ENCODE results near the gene ZFHX2.

The ZFHX2 gene

GRCh38 chr14:23518709-23519108, 32.9 kb downstream of the ZFHX2 start:
- DNase-seq (ENCODE audit: low spot score) = no peak

GRCh38 chr14:23517650-23518326, 33.8 kb downstream of the ZFHX2 start:
- no peak for DNase-seq (ENCODE audit: low spot score)

- no peak for DNase-seq (ENCODE audit: low spot score)
These were observed 37.0 kb downstream of the ZFHX2 start for GRCh38 chr14:23514644-23514957.

- no peak for DNase-seq (ENCODE audit: low spot score)
These were observed 37.5 kb downstream of the ZFHX2 start for GRCh38 chr14:23513818-23514643.

GRCh38 chr14:23513005-23513817, 38.4 kb downstream of the ZFHX2 start:
- DNase-seq (ENCODE audit: low spot score) = no peak

GRCh38 chr14:23512156-23512555, 39.4 kb downstream of the ZFHX2 start:
- DNase-seq (ENCODE audit: low spot score) = peak; percentile 9

- DNase-seq (ENCODE audit: low spot score) = no peak
These were observed 57.3 kb downstream of the ZFHX2 start for GRCh38 chr14:23494223-23494622.

GRCh38 chr14:23492618-23493272, 58.8 kb downstream of the ZFHX2 start:
- DNase-seq (ENCODE audit: low spot score) = no peak

GRCh38 chr14:23487216-23487615, 64.3 kb downstream of the ZFHX2 start:
- no peak for DNase-seq (ENCODE audit: low spot score)

GRCh38 chr14:23486036-23486435, 65.5 kb downstream of the ZFHX2 start:
- no peak for DNase-seq (ENCODE audit: low spot score)

GRCh38 chr14:23485326-23485725, 66.2 kb downstream of the ZFHX2 start:
- no peak for DNase-seq (ENCODE audit: low spot score)

GRCh38 chr14:23483236-23483854, 68.2 kb downstream of the ZFHX2 start:
- DNase-seq (ENCODE audit: low spot score) = no peak

GRCh38 chr14:23482823-23483148, 68.8 kb downstream of the ZFHX2 start:
- no peak for DNase-seq (ENCODE audit: low spot score)

GRCh38 chr14:23481979-23482822, 69.4 kb downstream of the ZFHX2 start:
- DNase-seq (ENCODE audit: low spot score) = no peak

- no peak for DNase-seq (ENCODE audit: low spot score)
These were observed 70.1 kb downstream of the ZFHX2 start for GRCh38 chr14:23481362-23481970.

- peak; percentile 58 for DNase-seq (ENCODE audit: low spot score)
These were observed 73.3 kb downstream of the ZFHX2 start for GRCh38 chr14:23478109-23478759.

GRCh38 chr14:23470947-23471346, 80.6 kb downstream of the ZFHX2 start:
- no peak for DNase-seq (ENCODE audit: low spot score)
